ENCODE measurements around the gene DEAF1.

Gene DEAF1

GRCh38 chr11:606245-606644, 88.8 kb downstream of the DEAF1 start:
- no peak overlapping the region for H3K4me3 ChIP-seq (ENCODE audit: low read depth, low read length)
- DNase-seq (ENCODE audit: low read depth), result no peak
- no peak for TF ChIP-seq CTCF (IDR thresholded peaks at IDR 0.05; ENCODE audit: low read depth, low read length, missing control alignments)

- DNase-seq (ENCODE audit: low read depth), result no peak
- TF ChIP-seq CTCF (IDR thresholded peaks at IDR 0.05; ENCODE audit: low read depth, low read length, missing control alignments), result no peak
Measured at GRCh38 chr11:605286-606129, 89.5 kb downstream of the DEAF1 start.

GRCh38 chr11:603154-603553, 91.9 kb downstream of the DEAF1 start:
- no peak for DNase-seq (ENCODE audit: low read depth)
- H3K4me3 ChIP-seq (ENCODE audit: low read depth, low read length), result no peak overlapping the region
- no peak for TF ChIP-seq CTCF (IDR thresholded peaks at IDR 0.05; ENCODE audit: low read depth, low read length, missing control alignments)

More at GRCh38 chr11:605286-606129, 89.5 kb downstream of the DEAF1 start:
- no peak overlapping the region for H3K4me3 ChIP-seq (ENCODE audit: low read depth, low read length)

- H3K4me3 ChIP-seq (ENCODE audit: low read depth, low read length), result no peak overlapping the region
- TF ChIP-seq CTCF (IDR thresholded peaks at IDR 0.05; ENCODE audit: low read depth, low read length, missing control alignments), result no peak
- no peak for DNase-seq (ENCODE audit: low read depth)
Measured at GRCh38 chr11:601573-602245, 93.3 kb downstream of the DEAF1 start.

GRCh38 chr11:598005-598680, 96.9 kb downstream of the DEAF1 start:
- no peak for TF ChIP-seq CTCF (IDR thresholded peaks at IDR 0.05; ENCODE audit: low read depth, low read length, missing control alignments)
- H3K4me3 ChIP-seq (ENCODE audit: low read depth, low read length), result no peak overlapping the region
- DNase-seq (ENCODE audit: low read depth), result no peak

- TF ChIP-seq CTCF (IDR thresholded peaks at IDR 0.05; ENCODE audit: low read depth, low read length, missing control alignments), result peak; percentile 46
- H3K4me3 ChIP-seq (ENCODE audit: low read depth, low read length), result no peak overlapping the region
- DNase-seq (ENCODE audit: low read depth), result no peak
Measured at GRCh38 chr11:597166-597725, 97.8 kb downstream of the DEAF1 start.

All from GM12864 (cell line).